ENCODE results near the gene PLS3.

PLS3 gene

DNA sequence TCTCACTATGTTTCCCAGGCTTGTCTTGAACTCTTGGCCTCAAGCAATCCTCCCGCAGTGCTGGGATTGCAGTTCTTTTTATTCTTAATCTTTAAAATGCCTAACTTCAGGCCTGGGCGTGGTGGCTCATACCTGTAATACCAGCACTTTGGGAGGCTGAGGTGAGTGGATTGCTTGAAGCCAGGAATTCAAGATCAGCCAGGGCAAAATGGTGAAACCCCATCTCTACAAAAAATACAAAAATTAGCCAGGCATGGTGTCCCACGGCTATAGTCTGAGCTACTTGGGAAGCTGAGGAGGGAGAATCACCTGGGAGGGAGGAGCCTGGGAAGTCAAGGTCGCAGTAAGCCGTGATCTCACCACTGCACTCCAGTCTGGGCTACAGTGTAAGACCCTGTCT lies 45.9 kb downstream of the PLS3 start:
- H4K20me1 ChIP-seq (ENCODE audit: insufficient read depth): no peaks in the 10 kb centered on the region
- no peak overlapping the region for H2AFZ ChIP-seq (ENCODE audit: low read depth)
- no peak overlapping the region for H3K4me2 ChIP-seq
- H3K79me2 ChIP-seq (ENCODE audit: insufficient read depth, low read depth): no peaks in the 10 kb centered on the region
- TF ChIP-seq, protein P1, sequence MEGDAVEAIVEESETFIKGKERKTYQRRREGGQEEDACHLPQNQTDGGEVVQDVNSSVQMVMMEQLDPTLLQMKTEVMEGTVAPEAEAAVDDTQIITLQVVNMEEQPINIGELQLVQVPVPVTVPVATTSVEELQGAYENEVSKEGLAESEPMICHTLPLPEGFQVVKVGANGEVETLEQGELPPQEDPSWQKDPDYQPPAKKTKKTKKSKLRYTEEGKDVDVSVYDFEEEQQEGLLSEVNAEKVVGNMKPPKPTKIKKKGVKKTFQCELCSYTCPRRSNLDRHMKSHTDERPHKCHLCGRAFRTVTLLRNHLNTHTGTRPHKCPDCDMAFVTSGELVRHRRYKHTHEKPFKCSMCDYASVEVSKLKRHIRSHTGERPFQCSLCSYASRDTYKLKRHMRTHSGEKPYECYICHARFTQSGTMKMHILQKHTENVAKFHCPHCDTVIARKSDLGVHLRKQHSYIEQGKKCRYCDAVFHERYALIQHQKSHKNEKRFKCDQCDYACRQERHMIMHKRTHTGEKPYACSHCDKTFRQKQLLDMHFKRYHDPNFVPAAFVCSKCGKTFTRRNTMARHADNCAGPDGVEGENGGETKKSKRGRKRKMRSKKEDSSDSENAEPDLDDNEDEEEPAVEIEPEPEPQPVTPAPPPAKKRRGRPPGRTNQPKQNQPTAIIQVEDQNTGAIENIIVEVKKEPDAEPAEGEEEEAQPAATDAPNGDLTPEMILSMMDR (conservative IDR thresholded peaks at IDR 0.05; ENCODE audit: low read depth, low read length): no peak
- H3K4me3 ChIP-seq (IDR thresholded peaks at IDR 0.05; ENCODE audit: insufficient read depth, low read depth, low read length): no peak overlapping the region
- H3K27ac ChIP-seq: no peak overlapping the region
- H3K9ac ChIP-seq: no peak overlapping the region
- H3K27me3 ChIP-seq (ENCODE audit: insufficient read depth, low read depth): no peaks in the 10 kb centered on the region
- no peaks in the 10 kb centered on the region for H3K36me3 ChIP-seq (ENCODE audit: insufficient read depth)
- H3K4me1 ChIP-seq (ENCODE audit: low read depth, poor library complexity, severe bottlenecking): no peaks in the 10 kb centered on the region

DNA sequence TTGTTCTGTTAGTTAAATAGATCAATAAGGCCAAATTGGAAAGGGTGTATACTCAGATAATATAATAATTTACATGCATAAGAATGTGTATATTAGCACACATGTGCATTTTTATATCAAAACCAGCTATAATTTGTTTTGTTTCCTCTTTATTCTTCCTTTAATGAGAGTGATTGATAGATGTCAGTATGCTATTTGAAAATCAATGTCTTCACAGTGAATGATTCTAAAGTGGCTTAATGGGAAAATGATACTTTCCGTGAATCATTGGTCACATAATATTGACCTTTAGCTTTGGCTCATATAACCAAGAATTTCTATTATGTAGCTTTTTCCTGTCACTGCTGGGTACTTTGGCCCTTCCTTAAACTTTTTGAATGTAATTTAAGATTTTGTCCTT lies 48.6 kb downstream of the PLS3 start:
- Histone ChIP-seq H2AFZ (ENCODE audit: low read depth) (no peak overlapping the region), H3K4me2 (no peak overlapping the region), H3K79me2 (ENCODE audit: insufficient read depth, low read depth) (no peaks in the 10 kb centered on the region), H3K27me3 (ENCODE audit: insufficient read depth, low read depth) (no peaks in the 10 kb centered on the region), H3K36me3 (ENCODE audit: insufficient read depth) (no peaks in the 10 kb centered on the region), H3K4me1 (ENCODE audit: low read depth, poor library complexity, severe bottlenecking) (no peaks in the 10 kb centered on the region), H3K4me3 (IDR thresholded peaks at IDR 0.05; ENCODE audit: insufficient read depth, low read depth, low read length) (no peak overlapping the region), H3K9ac (no peak overlapping the region), H3K27ac (no peak overlapping the region), H4K20me1 (ENCODE audit: insufficient read depth) (no peaks in the 10 kb centered on the region)
- TF ChIP-seq, protein P1 (conservative IDR thresholded peaks at IDR 0.05; ENCODE audit: low read depth, low read length): no peak

DNA sequence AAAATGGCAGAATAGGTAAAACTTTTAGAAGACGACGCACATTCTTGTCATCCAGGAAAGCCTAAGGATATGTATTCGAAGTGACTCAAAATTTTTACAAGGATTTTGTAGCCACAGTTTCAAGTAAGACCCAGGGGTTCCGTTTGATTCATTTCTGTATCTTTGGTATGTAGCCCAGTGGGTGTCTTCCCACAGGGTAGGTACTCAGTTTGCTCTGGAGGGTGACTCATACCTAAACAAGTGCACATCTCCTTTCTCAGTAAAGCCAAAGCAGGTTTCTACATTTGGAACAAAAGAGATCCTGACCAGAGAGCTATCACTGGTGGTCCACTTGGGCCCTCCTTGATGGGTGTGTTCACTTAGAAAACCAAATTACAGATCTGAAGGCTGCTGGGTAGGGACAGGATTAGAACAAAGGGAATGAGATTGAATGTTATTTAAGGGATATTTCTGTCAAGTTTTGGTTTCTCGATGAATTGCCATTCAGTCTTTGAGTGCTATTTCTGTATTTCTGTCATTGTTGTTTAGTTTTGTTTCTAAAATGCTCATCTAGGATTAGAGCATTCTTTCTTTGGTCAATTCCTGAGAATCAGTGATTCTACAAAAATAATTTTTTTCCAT lies 56.1 kb downstream of the PLS3 start:
- Histone ChIP-seq H3K79me2 (ENCODE audit: insufficient read depth, low read depth) (no peaks in the 10 kb centered on the region), H3K4me1 (ENCODE audit: low read depth, poor library complexity, severe bottlenecking) (peaks cover 27% of the 10 kb centered on the region), H3K36me3 (ENCODE audit: insufficient read depth) (no peaks in the 10 kb centered on the region), H4K20me1 (ENCODE audit: insufficient read depth) (no peaks in the 10 kb centered on the region), H3K27ac (peak overlapping the region; percentile 28; the same call in 1 of the 2 replicates), H3K4me3 (IDR thresholded peaks at IDR 0.05; ENCODE audit: insufficient read depth, low read depth, low read length) (no peak overlapping the region), H2AFZ (ENCODE audit: low read depth) (no peak overlapping the region), H3K27me3 (ENCODE audit: insufficient read depth, low read depth) (no peaks in the 10 kb centered on the region), H3K4me2 (peak overlapping the region; percentile 66), H3K9ac (no peak overlapping the region)
- TF ChIP-seq, protein P1 (conservative IDR thresholded peaks at IDR 0.05; ENCODE audit: low read depth, low read length): no peak

DNA sequence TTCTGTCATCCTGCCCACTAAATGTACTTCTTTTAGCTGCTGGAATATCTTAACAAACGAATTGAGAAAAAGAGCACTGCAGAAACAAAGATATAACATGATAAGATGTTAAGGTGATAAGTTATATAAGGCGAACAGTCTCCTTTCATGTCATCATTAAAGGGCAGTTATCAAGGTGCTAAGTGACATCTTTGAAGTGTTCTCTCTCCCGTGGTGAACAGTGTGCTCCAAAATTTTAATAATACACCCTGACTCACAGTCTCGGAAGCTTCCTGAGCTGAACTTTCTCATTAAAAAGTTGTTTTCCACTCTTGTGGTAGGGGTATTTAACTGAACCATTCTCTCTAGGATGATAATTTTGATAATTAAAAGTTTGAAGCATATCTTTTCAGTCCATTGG lies 61.6 kb downstream of the PLS3 start:
- H3K36me3 ChIP-seq (ENCODE audit: insufficient read depth): no peaks in the 10 kb centered on the region
- H3K4me3 ChIP-seq (IDR thresholded peaks at IDR 0.05; ENCODE audit: insufficient read depth, low read depth, low read length): no peak overlapping the region
- H3K4me1 ChIP-seq (ENCODE audit: low read depth, poor library complexity, severe bottlenecking): peaks cover 3% of the 10 kb centered on the region
- no peak overlapping the region for H3K4me2 ChIP-seq
- H2AFZ ChIP-seq (ENCODE audit: low read depth): no peak overlapping the region
- no peaks in the 10 kb centered on the region for H3K79me2 ChIP-seq (ENCODE audit: insufficient read depth, low read depth)
- no peaks in the 10 kb centered on the region for H4K20me1 ChIP-seq (ENCODE audit: insufficient read depth)
- TF ChIP-seq, protein P1 (conservative IDR thresholded peaks at IDR 0.05; ENCODE audit: low read depth, low read length): no peak
- no peak overlapping the region for H3K9ac ChIP-seq
- no peaks in the 10 kb centered on the region for H3K27me3 ChIP-seq (ENCODE audit: insufficient read depth, low read depth)
- no peak overlapping the region for H3K27ac ChIP-seq
